Right kidney (tissue), 1 donor: ENCODE data around the gene AVP.

Source experiments
- DNase-seq: peaks from one replicate; pipeline ENCODE4 v3.0.0-alpha.2; 2016

The AVP gene

DNA sequence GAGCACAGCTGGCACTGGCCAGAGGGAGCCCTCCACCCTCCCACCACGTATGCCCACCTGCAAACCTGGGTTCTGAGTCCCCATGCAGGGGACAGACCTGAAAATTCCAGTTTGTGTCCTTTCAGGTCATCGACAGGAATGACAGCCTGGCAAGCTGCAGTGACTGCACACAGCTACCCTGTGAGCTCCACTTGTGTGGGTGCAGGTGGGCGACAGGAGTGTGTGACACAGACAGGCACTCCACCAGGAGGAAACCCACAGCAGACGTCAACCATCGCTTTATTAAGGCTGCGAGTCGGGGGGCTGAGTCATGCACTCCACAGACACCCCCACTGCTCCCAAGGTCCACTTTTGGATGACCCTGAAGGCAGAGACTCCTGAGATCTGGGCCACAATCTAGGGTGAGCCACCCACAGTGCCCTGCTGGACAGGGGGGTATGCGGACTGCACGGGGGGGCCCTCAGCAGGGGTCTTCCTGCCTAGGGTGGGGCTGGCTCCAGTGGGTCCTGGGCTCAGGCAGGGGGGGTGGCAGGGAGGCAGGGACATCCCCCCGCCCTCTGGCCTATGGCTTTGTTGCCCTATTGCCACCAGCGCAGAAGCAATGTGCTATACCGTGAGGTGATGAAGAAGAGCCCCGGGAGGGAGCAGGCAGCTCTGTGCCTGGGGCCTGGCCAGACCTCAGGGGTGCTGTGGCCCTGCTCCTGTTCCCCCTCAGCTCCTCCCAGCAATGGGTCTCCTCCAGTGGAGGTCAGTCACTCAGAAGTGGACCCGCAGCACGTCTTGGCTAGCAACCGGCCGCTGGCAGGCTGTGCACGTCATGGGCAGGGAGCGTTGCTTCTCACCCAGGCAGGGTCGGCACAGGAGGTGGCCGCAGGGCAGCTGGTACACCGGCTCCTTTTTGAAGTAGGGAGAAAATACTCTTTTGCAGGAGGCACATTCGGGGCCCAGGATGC lies 25.1 kb upstream of the AVP start:
- DNase-seq: no peak

DNA sequence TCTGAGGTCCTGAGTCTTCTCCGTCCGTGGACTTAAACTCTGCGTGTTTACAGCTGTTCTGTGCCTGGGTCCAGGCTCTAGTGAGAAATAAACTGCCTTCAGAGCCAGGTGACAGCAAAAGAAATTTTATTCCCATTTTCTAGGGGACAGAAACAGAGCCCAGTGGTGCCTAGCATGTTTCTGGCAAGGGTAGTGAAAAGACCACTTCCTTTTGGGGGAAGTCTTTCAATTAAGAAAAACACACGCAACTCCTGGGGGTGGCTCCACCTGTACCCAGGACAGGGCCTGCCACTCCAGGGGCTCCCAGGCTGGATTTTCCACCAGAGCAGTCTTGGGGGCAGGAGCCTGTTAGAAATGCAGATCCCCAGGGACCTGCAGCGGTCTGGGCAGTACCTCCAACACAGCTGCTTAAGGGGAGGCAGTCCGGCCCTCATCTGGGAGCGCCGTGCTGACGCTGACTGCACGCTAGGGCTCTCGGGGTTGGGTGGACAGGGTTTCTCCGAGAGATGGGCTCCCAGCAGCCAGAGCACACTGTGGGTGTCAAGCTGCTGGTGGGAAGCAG lies 23.0 kb upstream of the AVP start:
- DNase-seq: no peak

DNA sequence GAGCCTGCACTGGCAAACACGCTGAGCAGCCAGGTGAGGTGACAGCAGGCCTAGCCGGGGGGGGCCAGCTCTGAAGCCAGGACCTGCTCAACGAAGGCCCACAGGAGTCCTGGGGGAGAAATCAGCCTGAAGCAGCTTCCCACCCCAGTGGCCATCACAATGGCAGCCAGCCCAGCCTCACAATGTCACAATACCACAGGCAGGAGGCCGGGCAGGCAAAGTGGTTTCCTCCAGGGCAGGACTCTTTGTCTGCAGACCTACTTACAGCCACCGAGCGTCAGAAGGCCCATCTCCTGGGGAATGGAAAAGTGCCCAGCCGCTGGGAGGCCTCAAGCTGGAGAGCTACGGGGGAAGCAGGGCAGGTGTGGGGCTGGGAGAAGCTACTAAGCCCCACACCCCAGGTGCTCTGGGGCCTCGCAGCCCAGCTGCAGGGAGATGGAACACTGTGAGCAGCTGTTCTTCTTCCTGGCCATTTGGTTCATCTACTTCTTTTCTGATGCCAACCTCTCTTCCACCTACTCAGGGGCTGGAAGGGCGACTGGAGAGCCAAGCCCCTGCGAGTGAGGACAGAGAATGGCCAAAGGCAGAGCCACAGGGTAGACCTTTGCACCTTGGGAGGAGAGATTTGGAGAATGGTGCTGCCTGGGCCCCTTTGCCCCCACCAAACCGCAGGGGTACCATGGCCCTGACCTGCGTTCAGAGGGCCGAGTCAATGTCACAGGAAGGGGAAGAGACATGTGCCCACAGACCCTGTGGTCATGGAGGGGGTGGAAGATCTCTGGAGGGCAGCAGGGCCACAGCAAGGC lies 22.3 kb upstream of the AVP start:
- no peak for DNase-seq

DNA sequence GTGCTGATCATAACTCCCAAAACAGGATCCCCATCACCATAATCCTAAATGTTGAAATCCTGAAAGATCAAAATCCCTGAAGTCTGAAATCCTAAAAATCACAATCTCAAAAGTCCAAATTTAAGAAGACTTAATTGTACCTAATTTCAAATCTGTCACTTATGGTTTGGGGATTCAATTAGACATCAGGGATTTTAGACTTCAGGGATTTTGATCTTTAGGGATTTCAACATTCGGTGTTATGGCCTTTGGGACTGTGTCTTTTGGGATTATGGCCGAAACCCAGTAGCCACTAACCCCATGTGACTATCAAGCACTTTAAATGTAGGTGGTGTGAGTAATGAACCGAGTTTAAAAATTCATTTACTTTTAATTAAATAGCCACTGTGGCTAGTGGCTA lies 21.7 kb upstream of the AVP start:
- no peak for DNase-seq

GRCh38 chr20:3105256-3106137 lies 21.0 kb upstream of the AVP start:
- no peak for DNase-seq

DNA sequence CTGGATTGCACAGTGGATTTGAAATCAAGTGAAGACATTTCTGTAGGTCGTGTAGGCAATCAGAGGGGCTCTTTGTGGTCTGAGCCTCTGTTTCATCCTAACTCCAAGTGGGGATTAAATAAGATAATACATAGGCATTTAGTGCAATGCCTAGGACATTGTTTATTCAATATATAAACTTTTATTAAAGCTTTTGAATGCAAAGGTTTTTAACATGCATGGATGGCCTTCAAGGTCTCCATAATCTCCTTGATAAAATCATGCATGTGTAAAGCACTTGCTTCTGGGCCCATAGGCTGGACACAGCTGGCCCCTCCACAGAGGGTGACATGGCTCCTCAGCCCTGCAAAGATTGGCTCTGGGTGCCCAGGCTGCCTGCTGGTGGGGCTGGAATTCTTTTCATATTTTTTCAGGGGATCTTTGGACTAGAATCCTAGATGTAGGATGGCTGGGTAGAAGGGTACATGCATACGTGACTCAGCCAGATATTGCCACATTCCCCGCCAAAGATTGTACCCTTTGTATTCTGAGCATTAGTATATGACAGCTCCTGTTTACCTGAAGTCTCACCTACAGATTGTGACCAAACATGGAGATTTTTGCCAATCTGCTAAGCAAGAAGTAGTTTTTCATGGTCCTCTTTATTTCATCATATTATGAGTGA lies 19.0 kb upstream of the AVP start:
- no peak for DNase-seq

GRCh38 chr20:3102575-3103368 lies 18.2 kb upstream of the AVP start:
- DNase-seq: no peak

DNA sequence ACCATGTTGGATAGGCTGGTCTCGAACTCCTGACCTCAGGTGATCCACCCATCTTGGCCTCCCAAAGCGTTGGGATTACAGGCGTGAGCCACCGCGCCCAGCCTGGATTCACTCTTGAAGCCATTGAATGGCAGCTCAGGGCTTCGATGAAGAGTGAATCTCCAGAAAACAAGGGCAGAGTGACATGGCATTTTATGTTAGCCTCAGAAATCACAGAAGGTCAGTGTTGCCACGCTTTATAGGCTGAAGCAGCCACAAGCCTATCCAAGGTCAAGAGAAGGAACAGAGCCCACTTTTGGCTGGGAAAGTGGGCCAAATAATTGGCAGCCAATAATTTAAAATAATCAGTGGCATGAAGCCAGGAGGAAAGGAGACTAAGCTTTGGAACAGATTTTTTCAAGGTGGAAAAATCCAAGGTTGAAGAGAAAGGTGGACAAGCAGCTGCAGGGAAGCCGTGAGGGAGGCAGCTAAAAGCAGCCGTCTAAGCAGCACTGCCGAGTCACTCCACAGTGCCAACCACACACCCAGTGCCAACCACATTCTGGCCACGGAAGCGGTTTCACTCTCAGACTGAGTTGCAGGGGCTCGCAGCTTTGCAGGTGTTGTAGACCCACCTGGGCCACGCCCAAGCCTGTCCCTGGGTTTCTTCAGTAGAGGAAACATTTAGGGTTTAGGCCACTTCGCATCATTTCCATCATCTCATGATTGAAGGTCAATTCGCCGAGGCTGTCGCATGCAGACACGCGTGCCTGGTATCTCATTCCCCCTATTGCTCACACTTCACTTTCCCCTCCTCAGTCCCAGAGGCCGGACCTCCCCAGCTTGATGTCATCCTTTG lies 17.4 kb upstream of the AVP start:
- DNase-seq: no peak

GRCh38 chr20:3101251-3101650 lies 16.7 kb upstream of the AVP start:
- DNase-seq: no peak

- DNase-seq: no peak
Observed at GRCh38 chr20:3100480-3100879, 16.0 kb upstream of the AVP start.

- DNase-seq: no peak
Observed at GRCh38 chr20:3094848-3095629, 10.5 kb upstream of the AVP start.

GRCh38 chr20:3093861-3094361 lies 9.4 kb upstream of the AVP start:
- no peak for DNase-seq

GRCh38 chr20:3092611-3093379 lies 8.3 kb upstream of the AVP start:
- DNase-seq: peak; percentile 75

GRCh38 chr20:3090565-3090964 lies 6.0 kb upstream of the AVP start:
- no peak for DNase-seq

- DNase-seq: no peak
Observed at GRCh38 chr20:3088031-3088430, 3.5 kb upstream of the AVP start.

DNA sequence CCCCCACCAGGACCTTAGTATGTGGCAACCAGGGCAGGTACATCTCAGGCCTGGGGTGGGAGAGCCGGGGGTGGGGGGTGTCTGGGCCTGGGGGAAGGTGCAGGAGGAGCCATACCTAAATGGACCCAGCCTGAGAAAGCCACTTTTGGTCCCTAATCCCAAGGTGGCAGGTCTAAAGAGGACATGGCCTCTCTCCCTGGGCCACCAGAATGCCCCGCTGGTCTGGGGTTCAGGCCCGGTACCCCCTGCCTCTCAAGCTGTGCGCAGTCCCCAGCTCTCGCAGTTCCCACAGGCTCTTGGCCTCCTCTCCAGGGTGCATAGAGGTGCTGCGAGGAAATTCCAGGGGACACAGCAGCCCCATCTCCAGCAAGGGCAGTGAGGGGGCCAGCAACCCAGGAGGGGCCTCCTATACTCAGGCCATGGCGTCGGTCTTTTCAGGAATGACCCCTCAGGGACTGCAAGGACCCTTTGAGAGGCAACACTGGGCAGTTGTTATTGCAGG lies 1.1 kb upstream of the AVP start:
- DNase-seq: no peak

GRCh38 chr20:3084986-3085360 lies 449 bp upstream of the AVP start:
- no peak for DNase-seq
